Measurements from ENCODE around the gene RELN. TPM values are rescaled to one million over a fixed set of nuclear protein-coding genes. Genes with fewer than 3 reads are reported as not detected.
A peak's percentile ranks its signal among the peaks of the same experiment; 100 is the strongest.

The RELN gene
- total and polyA plus RNA-seq, 2 of the 13 experiments (the other 11 are each of a cell fraction or from before 2014, with no cell fraction given): 315 to 332 TPM

DNA sequence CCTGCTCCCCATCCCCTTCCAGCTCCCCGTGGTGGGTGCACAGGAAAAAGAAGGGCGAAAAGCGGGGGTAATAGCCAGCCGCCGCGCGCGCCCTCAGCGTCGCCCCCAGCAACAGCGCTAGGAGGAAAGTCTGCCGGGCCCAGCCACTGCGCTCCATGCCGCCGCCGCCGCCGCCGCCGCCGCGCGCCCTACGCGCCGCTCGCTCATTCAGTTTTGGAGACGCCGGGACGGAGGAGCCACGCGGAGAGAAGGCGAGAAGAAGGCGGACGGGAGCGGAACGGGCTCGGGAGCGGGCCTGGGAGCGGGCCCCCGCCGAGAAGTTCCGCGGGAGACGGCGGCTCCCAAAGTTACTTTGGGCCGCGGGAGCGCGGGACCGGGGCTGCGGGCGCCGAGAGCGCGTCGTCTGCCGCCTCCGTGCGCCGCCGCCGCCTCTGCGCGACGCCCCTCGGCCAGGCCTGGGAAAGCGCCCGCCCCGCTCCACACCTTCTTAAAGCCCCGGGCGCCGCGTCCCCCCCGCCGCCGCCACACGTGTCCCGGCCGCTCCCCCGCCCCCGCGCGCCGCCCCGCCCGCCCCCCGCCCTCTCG, at the start of gene RELN (continued):
- TF ChIP-seq SRSF4 (IDR thresholded peaks at IDR 0.05; ENCODE audit: low read depth, low read length, poor library complexity, severe bottlenecking): peak; percentile 53
- TF ChIP-seq MED13 (CRISPR knock-in tag; IDR thresholded peaks at IDR 0.05): 0 out of 2 replicates have a peak, but pooled peaks have one; percentile 25
- TF ChIP-seq, protein P1, sequence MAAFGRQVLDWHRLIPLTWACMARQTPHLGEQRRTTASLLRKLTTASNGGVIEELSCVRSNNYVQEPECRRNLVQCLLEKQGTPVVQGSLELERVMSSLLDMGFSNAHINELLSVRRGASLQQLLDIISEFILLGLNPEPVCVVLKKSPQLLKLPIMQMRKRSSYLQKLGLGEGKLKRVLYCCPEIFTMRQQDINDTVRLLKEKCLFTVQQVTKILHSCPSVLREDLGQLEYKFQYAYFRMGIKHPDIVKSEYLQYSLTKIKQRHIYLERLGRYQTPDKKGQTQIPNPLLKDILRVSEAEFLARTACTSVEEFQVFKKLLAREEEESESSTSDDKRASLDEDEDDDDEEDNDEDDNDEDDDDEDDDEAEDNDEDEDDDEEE (CRISPR knock-in tag; IDR thresholded peaks at IDR 0.05): peak; percentile 43; the same call in 1 of the 2 replicates
- TF ChIP-seq FOXO1 (CRISPR knock-in tag; IDR thresholded peaks at IDR 0.05): 0 out of 2 replicates have a peak, but pooled peaks have one; percentile 6
- TF ChIP-seq ZNF790 (CRISPR knock-in tag; IDR thresholded peaks at IDR 0.05; ENCODE audit: borderline replicate concordance): peak; percentile 87; the same call in 1 of the 2 replicates
- no peak for TF ChIP-seq ZNF652 (CRISPR knock-in tag; IDR thresholded peaks at IDR 0.05; ENCODE audit: borderline replicate concordance, low read depth)
- peak; percentile 67; the same call in 1 of the 2 replicates for TF ChIP-seq ZNF446 (CRISPR knock-in tag; IDR thresholded peaks at IDR 0.05)
- TF ChIP-seq DRAP1 (CRISPR knock-in tag; IDR thresholded peaks at IDR 0.05): peak; percentile 32; the same call in 1 of the 2 replicates
- TF ChIP-seq GLMP (CRISPR knock-in tag; IDR thresholded peaks at IDR 0.05; ENCODE audit: borderline replicate concordance): no peak
- 0 out of 2 replicates have a peak, but pooled peaks have one; percentile 5 for TF ChIP-seq ZNF547 (CRISPR knock-in tag; IDR thresholded peaks at IDR 0.05)
- TF ChIP-seq REPIN1 (CRISPR knock-in tag; IDR thresholded peaks at IDR 0.05; ENCODE audit: borderline replicate concordance, low read depth): 0 out of 2 replicates have a peak, but pooled peaks have one; percentile 11
- TF ChIP-seq ZNF563 (CRISPR knock-in tag; IDR thresholded peaks at IDR 0.05): peak; percentile 80
- TF ChIP-seq, protein P2, sequence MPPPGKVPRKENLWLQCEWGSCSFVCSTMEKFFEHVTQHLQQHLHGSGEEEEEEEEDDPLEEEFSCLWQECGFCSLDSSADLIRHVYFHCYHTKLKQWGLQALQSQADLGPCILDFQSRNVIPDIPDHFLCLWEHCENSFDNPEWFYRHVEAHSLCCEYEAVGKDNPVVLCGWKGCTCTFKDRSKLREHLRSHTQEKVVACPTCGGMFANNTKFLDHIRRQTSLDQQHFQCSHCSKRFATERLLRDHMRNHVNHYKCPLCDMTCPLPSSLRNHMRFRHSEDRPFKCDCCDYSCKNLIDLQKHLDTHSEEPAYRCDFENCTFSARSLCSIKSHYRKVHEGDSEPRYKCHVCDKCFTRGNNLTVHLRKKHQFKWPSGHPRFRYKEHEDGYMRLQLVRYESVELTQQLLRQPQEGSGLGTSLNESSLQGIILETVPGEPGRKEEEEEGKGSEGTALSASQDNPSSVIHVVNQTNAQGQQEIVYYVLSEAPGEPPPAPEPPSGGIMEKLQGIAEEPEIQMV (CRISPR knock-in tag; IDR thresholded peaks at IDR 0.05; ENCODE audit: low read depth): peak; percentile 39; the same call in 1 of the 2 replicates
- no peak for TF ChIP-seq ZSCAN25 (CRISPR knock-in tag; IDR thresholded peaks at IDR 0.05)
- TF ChIP-seq ARNTL (CRISPR knock-in tag; IDR thresholded peaks at IDR 0.05): no peak
- no peak for TF ChIP-seq ZNF136 (CRISPR knock-in tag; IDR thresholded peaks at IDR 0.05; ENCODE audit: low read depth)
- no peak for TF ChIP-seq ZNF317 (CRISPR knock-in tag; IDR thresholded peaks at IDR 0.05)
- TF ChIP-seq AKAP8 (CRISPR knock-in tag; IDR thresholded peaks at IDR 0.05): 0 out of 2 replicates have a peak, but pooled peaks have one; percentile 38
- TF ChIP-seq RBM22 (optimal IDR thresholded peaks at IDR 0.05; ENCODE audit: low read length): no peak
- peak; percentile 43; the same call in 1 of the 2 replicates for TF ChIP-seq FLYWCH1 (CRISPR knock-in tag; IDR thresholded peaks at IDR 0.05)
- TF ChIP-seq ZBTB38 (CRISPR knock-in tag; IDR thresholded peaks at IDR 0.05): no peak
- TF ChIP-seq MED8 (CRISPR knock-in tag; IDR thresholded peaks at IDR 0.05; ENCODE audit: insufficient replicate concordance): no peak
- no peak for TF ChIP-seq PHF20 (CRISPR knock-in tag; IDR thresholded peaks at IDR 0.05)
- peak; percentile 62; the same call in 1 of the 2 replicates for TF ChIP-seq ZFY (CRISPR knock-in tag; IDR thresholded peaks at IDR 0.05)
- 0 out of 2 replicates have a peak, but pooled peaks have one; percentile 36 for TF ChIP-seq KAT7 (CRISPR knock-in tag; IDR thresholded peaks at IDR 0.05; ENCODE audit: borderline replicate concordance)
- TF ChIP-seq KDM1A (CRISPR knock-in tag; IDR thresholded peaks at IDR 0.05): no peak
- TF ChIP-seq NFYB (CRISPR knock-in tag; IDR thresholded peaks at IDR 0.05): no peak
- TF ChIP-seq CCDC6 (CRISPR knock-in tag; IDR thresholded peaks at IDR 0.05): peak; percentile 74
- no peak for TF ChIP-seq TP53 (CRISPR knock-in tag; conservative IDR thresholded peaks at IDR 0.05)
